Gastrocnemius medialis (tissue), 4 donors: ENCODE data around the gene COX4I1.

Source experiments
- POLR2A ChIP-seq, 2 donors: fragments of 450-650 bp; IDR thresholded peaks; one replicate each; pipeline ENCODE4 v1.6.1; 2017; ENCODE audit warnings: antibody characterized with exemption in 2 of 2, mild to moderate bottlenecking in 2 of 2, moderate library complexity in 2 of 2
- TF ChIP-seq, protein P1 (sequence below), 5 experiments: fragments of 450-650 bp in 3 of 5; fragments of 200-600 bp in 2 of 5; sonication (generic) in 2 of 5; IDR thresholded peaks in 4 of 5; conservative IDR thresholded peaks in 1 of 5; 1 replicate in 4 of 5; 2 replicates in 1 of 5; pipeline ENCODE4 v1.5.1; 2016 to 2019; ENCODE audit warnings: antibody characterized with exemption in 5 of 5, mild to moderate bottlenecking in 3 of 5, moderate library complexity in 3 of 5

DNA sequence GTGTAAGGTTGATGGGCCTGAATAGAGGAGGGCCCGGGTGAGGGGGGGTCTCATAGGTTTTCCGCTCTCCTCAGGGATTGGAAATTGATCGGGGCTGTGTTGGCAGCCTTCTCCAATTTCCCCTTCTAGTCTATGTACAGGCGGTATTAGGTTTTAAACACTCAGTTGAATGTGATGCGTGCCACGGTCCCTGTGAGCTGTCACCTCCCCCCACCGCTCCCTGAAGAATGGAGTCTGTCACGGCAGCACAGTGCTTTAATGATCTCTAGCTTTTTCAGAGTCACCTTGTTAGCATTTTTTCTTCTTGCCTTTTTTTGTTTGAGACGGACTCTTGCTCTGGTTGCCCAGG is 800 bp downstream of the COX4I1 start:
- TF ChIP-seq, protein P1, sequence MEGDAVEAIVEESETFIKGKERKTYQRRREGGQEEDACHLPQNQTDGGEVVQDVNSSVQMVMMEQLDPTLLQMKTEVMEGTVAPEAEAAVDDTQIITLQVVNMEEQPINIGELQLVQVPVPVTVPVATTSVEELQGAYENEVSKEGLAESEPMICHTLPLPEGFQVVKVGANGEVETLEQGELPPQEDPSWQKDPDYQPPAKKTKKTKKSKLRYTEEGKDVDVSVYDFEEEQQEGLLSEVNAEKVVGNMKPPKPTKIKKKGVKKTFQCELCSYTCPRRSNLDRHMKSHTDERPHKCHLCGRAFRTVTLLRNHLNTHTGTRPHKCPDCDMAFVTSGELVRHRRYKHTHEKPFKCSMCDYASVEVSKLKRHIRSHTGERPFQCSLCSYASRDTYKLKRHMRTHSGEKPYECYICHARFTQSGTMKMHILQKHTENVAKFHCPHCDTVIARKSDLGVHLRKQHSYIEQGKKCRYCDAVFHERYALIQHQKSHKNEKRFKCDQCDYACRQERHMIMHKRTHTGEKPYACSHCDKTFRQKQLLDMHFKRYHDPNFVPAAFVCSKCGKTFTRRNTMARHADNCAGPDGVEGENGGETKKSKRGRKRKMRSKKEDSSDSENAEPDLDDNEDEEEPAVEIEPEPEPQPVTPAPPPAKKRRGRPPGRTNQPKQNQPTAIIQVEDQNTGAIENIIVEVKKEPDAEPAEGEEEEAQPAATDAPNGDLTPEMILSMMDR (IDR thresholded peaks at IDR 0.05 in 4 of 5, conservative IDR thresholded peaks at IDR 0.05 in 1 of 5): no peak
- no peak for TF ChIP-seq POLR2A (IDR thresholded peaks at IDR 0.05)
